ENCODE results near the gene NDE1. TPM values are rescaled to one million over a fixed set of nuclear protein-coding genes. Genes with fewer than 3 reads are reported as not detected.
"Not testable (repeated sequence)": the region's sequence is repeated elsewhere in the genome, so short reads cannot be mapped to it uniquely, and the experiment has no call there.

The NDE1 gene
- total RNA-seq, 1 donor from 2014 or later, result 31.4 TPM

DNA sequence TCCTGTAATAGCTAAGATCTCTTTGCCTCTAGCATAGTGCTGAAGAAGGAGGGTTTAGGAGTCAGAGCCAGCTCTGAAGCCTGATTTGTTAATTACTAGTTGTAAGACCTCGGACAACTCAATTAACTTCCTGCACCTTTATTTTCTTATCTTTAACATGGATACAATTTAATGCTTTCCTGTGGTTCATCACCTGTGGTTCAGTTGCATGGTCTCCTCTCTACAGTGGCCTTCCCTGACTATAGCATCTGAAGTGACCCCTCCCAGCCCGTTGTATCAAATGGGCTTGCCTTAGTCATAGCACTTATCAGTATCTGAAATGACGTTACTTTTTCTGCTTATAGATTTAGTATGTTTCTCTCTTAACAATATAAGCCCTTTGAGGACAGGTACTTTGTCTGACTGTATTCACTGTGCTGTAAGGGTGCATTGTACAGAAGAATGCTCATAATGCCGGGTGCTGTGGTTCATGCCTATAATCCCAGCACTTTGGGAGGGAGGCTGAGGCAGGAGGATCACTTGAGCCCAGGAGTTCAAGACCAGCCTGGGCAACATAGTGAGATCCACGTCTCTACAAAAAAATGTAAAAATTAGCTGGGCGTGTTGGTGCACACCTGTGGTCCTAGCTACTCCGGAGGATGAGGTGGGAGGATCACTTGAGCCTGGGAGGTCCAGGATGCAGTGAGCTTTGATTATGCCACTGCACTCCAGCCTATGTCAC lies 2.6 kb upstream of the NDE1 start:
- Histone ChIP-seq H3K9me3 (ENCODE audit: insufficient read depth, low read depth, low read length) (no peaks in the 10 kb centered on the region), H3K79me2 (ENCODE audit: insufficient read depth, low read length) (peaks cover 27% of the 10 kb centered on the region), H3K27ac (ENCODE audit: low read depth, low read length) (no peak overlapping the region), H3K9ac (ENCODE audit: low read length) (no peak overlapping the region), H2AFZ (ENCODE audit: low read depth, low read length) (no peak overlapping the region), H3K4me1 (ENCODE audit: insufficient read depth, low read length) (peaks cover 18% of the 10 kb centered on the region), H3K36me3 (ENCODE audit: insufficient read depth, low read length) (no peaks in the 10 kb centered on the region), H4K20me1 (ENCODE audit: insufficient read depth, low read length) (peaks cover 9% of the 10 kb centered on the region), H3K4me2 (ENCODE audit: low read length) (no peak overlapping the region), H3K27me3 (ENCODE audit: insufficient read depth, low read length) (no peaks in the 10 kb centered on the region), H3K4me3 (ENCODE audit: insufficient read depth, low read depth, low read length) (no peak overlapping the region)
- no peak for FAIRE-seq
- DNase-seq (ENCODE audit: low read depth), result no peak
- Mint-ChIP-seq H3K4me1 (ENCODE audit: low read depth, unreplicated experiment) (peaks cover 4% of the 10 kb centered on the region), H3K9me3 (ENCODE audit: unreplicated experiment) (no peaks in the 10 kb centered on the region), H3K36me3 (ENCODE audit: low read depth, unreplicated experiment) (no peaks in the 10 kb centered on the region), H3K4me3 (ENCODE audit: unreplicated experiment) (no peak overlapping the region), H3K27ac (ENCODE audit: unreplicated experiment) (no peak overlapping the region), H3K27me3 (ENCODE audit: low read depth, unreplicated experiment) (no peaks in the 10 kb centered on the region)
- no peak for TF ChIP-seq EZH2 (IDR thresholded peaks at IDR 0.05; ENCODE audit: insufficient read depth, low read length)
- TF ChIP-seq, protein P1, sequence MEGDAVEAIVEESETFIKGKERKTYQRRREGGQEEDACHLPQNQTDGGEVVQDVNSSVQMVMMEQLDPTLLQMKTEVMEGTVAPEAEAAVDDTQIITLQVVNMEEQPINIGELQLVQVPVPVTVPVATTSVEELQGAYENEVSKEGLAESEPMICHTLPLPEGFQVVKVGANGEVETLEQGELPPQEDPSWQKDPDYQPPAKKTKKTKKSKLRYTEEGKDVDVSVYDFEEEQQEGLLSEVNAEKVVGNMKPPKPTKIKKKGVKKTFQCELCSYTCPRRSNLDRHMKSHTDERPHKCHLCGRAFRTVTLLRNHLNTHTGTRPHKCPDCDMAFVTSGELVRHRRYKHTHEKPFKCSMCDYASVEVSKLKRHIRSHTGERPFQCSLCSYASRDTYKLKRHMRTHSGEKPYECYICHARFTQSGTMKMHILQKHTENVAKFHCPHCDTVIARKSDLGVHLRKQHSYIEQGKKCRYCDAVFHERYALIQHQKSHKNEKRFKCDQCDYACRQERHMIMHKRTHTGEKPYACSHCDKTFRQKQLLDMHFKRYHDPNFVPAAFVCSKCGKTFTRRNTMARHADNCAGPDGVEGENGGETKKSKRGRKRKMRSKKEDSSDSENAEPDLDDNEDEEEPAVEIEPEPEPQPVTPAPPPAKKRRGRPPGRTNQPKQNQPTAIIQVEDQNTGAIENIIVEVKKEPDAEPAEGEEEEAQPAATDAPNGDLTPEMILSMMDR (IDR thresholded peaks at IDR 0.05; ENCODE audit: insufficient read depth, low read depth, low read length), result no peak

DNA sequence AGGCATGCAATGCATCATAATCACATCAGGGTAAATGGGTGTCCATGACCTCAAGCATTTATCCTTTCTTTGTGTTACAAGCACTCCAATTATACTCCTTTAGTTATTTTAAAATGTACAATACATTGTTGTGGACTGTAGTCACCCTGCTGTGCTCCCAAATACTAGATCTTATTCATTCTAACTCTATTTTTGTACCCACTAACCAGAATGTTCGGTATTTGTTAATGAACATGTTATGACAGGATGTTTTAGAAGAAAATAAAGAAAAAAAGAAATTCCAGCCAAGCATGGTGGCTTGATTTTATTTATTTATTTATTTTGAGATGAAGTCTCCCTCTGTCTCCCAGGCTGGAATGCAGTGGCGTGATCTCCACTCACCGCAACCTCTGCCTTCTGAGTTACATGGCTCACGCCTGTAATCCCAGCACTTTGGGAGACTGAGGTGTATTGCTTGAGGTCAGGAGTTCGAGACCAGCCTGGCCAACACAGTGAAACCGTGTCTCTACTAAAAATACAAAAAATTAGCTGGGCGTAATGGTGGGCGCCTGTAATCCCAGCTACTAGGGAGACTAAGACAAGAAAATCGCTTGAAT lies 1.8 kb upstream of the NDE1 start:
- Histone ChIP-seq H3K4me1 (ENCODE audit: insufficient read depth, low read length) (peaks cover 23% of the 10 kb centered on the region), H3K79me2 (ENCODE audit: insufficient read depth, low read length) (peaks cover 31% of the 10 kb centered on the region), H3K9me3 (ENCODE audit: insufficient read depth, low read depth, low read length) (no peaks in the 10 kb centered on the region), H2AFZ (ENCODE audit: low read depth, low read length) (no peak overlapping the region), H3K27ac (ENCODE audit: low read depth, low read length) (no peak overlapping the region), H3K4me2 (ENCODE audit: low read length) (no peak overlapping the region), H3K36me3 (ENCODE audit: insufficient read depth, low read length) (no peaks in the 10 kb centered on the region), H4K20me1 (ENCODE audit: insufficient read depth, low read length) (peaks cover 16% of the 10 kb centered on the region), H3K27me3 (ENCODE audit: insufficient read depth, low read length) (no peaks in the 10 kb centered on the region), H3K4me3 (ENCODE audit: insufficient read depth, low read depth, low read length) (no peak overlapping the region), H3K9ac (ENCODE audit: low read length) (no peak overlapping the region)
- H3K27me3 Mint-ChIP-seq (ENCODE audit: low read depth, unreplicated experiment), result no peaks in the 10 kb centered on the region
- H3K4me3 Mint-ChIP-seq (ENCODE audit: unreplicated experiment), result no peak overlapping the region
- no peak overlapping the region for H3K27ac Mint-ChIP-seq (ENCODE audit: unreplicated experiment)
- no peaks in the 10 kb centered on the region for H3K9me3 Mint-ChIP-seq (ENCODE audit: unreplicated experiment)
- no peak for TF ChIP-seq EZH2 (IDR thresholded peaks at IDR 0.05; ENCODE audit: insufficient read depth, low read length)
- TF ChIP-seq, protein P1 (IDR thresholded peaks at IDR 0.05; ENCODE audit: insufficient read depth, low read depth, low read length), result no peak
- peaks cover 8% of the 10 kb centered on the region for H3K4me1 Mint-ChIP-seq (ENCODE audit: low read depth, unreplicated experiment)
- no peaks in the 10 kb centered on the region for H3K36me3 Mint-ChIP-seq (ENCODE audit: low read depth, unreplicated experiment)
- DNase-seq (ENCODE audit: low read depth) (no peak), FAIRE-seq (no peak)

DNA sequence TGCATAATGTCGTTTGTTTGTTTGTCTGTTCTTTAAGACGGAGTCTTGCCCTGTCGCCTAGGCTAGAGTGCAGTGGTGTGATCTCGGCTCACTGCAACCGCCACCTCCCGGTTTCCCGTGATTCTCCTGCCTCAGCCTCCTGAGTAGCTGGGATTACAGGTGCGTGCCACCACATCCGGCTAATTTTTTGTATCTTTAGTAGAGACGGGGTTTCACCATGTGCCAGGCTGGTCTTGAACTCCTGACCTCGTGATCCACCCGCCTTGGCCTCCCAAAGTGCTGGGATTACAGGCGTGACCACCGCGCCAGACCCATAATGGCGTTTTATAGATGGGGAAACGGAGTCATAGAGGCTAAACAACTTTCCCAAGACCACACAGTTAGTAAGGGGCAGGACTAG lies 734 bp upstream of the NDE1 start:
- H3K27me3 Mint-ChIP-seq (ENCODE audit: low read depth, unreplicated experiment); H3K9me3 Mint-ChIP-seq (ENCODE audit: unreplicated experiment); H3K4me1 Mint-ChIP-seq (ENCODE audit: low read depth, unreplicated experiment); H3K27me3 ChIP-seq (ENCODE audit: insufficient read depth, low read length); H3K36me3 ChIP-seq (ENCODE audit: insufficient read depth, low read length); H3K9me3 ChIP-seq (ENCODE audit: insufficient read depth, low read depth, low read length); FAIRE-seq; H3K36me3 Mint-ChIP-seq (ENCODE audit: low read depth, unreplicated experiment); DNase-seq (ENCODE audit: low read depth); H3K27ac Mint-ChIP-seq (ENCODE audit: unreplicated experiment): not testable (repeated sequence)
- peaks cover 15% of the 10 kb centered on the region for H3K4me1 ChIP-seq (ENCODE audit: insufficient read depth, low read length)
- peaks cover 27% of the 10 kb centered on the region for H4K20me1 ChIP-seq (ENCODE audit: insufficient read depth, low read length)
- H3K79me2 ChIP-seq (ENCODE audit: insufficient read depth, low read length), result peaks cover 41% of the 10 kb centered on the region
- peak overlapping the region; percentile 70 for H3K9ac ChIP-seq (ENCODE audit: low read length)
- H3K4me3 Mint-ChIP-seq (ENCODE audit: unreplicated experiment), result peak overlapping the region; percentile 79
- H3K4me2 ChIP-seq (ENCODE audit: low read length), result peak overlapping the region; percentile 94
- H3K27ac ChIP-seq (ENCODE audit: low read depth, low read length), result peak overlapping the region; percentile 37
- H2AFZ ChIP-seq (ENCODE audit: low read depth, low read length), result peak overlapping the region; percentile 79
- peak overlapping the region; percentile 97 for H3K4me3 ChIP-seq (ENCODE audit: insufficient read depth, low read depth, low read length)
